K562 (cell line): ENCODE results near the gene SEMA6B. TPM values are rescaled to one million over a fixed set of nuclear protein-coding genes. Genes with fewer than 3 reads are reported as not detected.

Experiments used
- CHD1 ChIP-seq: fragments of 200-600 bp; sonication (generic); IDR thresholded peaks from one replicate; pipeline ENCODE4 v1.6.1; 2012; ENCODE audit warnings: mild to moderate bottlenecking, moderate library complexity, low read length, inconsistent platforms
- EGR1 ChIP-seq: fragments of 450-650 bp; conservative IDR thresholded peaks from 2 replicates; pipeline ENCODE4 v1.6.1; 2017; ENCODE audit warnings: mild to moderate bottlenecking
- FIP1L1 ChIP-seq: fragments of 200-400 bp; formaldehyde crosslinking; IDR thresholded peaks from 2 replicates; pipeline ENCODE4 v1.6.1; 2018; ENCODE audit warnings: mild to moderate bottlenecking, low read depth, low read length; ENCODE audit not compliant: poor library complexity, severe bottlenecking
- HDAC8 ChIP-seq: fragments of 450-650 bp; IDR thresholded peaks from 2 replicates; pipeline ENCODE4 v1.6.1; 2016; ENCODE audit warnings: mild to moderate bottlenecking, missing genetic modification characterization, moderate library complexity, missing compliant biosample characterization
- HDGF ChIP-seq: fragments of 450-650 bp; IDR thresholded peaks from 2 replicates; pipeline ENCODE4 v1.6.1; 2016
- ILK ChIP-seq: fragments of 450-650 bp; IDR thresholded peaks from 2 replicates; pipeline ENCODE4 v1.6.1; 2016; ENCODE audit warnings: missing genetic modification characterization, low read depth, mild to moderate bottlenecking, missing compliant biosample characterization, moderate library complexity, borderline replicate concordance
- MEF2D ChIP-seq: conservative IDR thresholded peaks from 2 replicates; pipeline ENCODE4 v1.6.1; 2016; ENCODE audit warnings: low read depth, missing genetic modification characterization, missing compliant biosample characterization
- MIER1 ChIP-seq: fragments of 450-650 bp; IDR thresholded peaks from 2 replicates; pipeline ENCODE4 v1.6.1; 2016; ENCODE audit warnings: antibody characterized with exemption, mild to moderate bottlenecking, low read depth
- NCOA6 ChIP-seq: fragments of 450-650 bp; IDR thresholded peaks from 2 replicates; pipeline ENCODE4 v1.6.1; 2017; ENCODE audit warnings: mild to moderate bottlenecking
- NR3C1 ChIP-seq: sonication (generic); formaldehyde crosslinking; IDR thresholded peaks from 2 replicates; pipeline ENCODE4 v1.8.1; 2022; ENCODE audit warnings: missing genetic modification reagents
- PCBP1 ChIP-seq: fragments of 200-400 bp; formaldehyde crosslinking; IDR thresholded peaks from 2 replicates; pipeline ENCODE4 v1.6.1; 2018; ENCODE audit warnings: mild to moderate bottlenecking, low read depth, low read length; ENCODE audit not compliant: poor library complexity, severe bottlenecking
- RBM14 ChIP-seq: fragments of 200-400 bp; formaldehyde crosslinking; IDR thresholded peaks from 2 replicates; pipeline ENCODE4 v1.6.1; 2018; ENCODE audit warnings: low read depth, mild to moderate bottlenecking, low read length, moderate library complexity, borderline replicate concordance; ENCODE audit not compliant: insufficient read depth
- SMAD4 ChIP-seq: fragments of 250-450 bp; sonication (Bioruptor Pico); conservative IDR thresholded peaks from 2 replicates; pipeline ENCODE4 v1.8.0; 2021; ENCODE audit warnings: inconsistent platforms, mild to moderate bottlenecking, moderate library complexity
- SNIP1 ChIP-seq: fragments of 450-650 bp; IDR thresholded peaks from 2 replicates; pipeline ENCODE4 v1.7.1; 2017; ENCODE audit warnings: low read depth, mild to moderate bottlenecking
- XRCC4 ChIP-seq: IDR thresholded peaks from one replicate; pipeline ENCODE4 v1.6.1; 2011; ENCODE audit not compliant: insufficient read depth, insufficient read length; ENCODE audit errors: extremely low read depth
- ZEB2 ChIP-seq: fragments of 450-650 bp; IDR thresholded peaks from 2 replicates; pipeline ENCODE4 v1.6.1; 2016
- ZNF23 ChIP-seq: fragments of 250-450 bp; sonication (Bioruptor Pico); IDR thresholded peaks from 2 replicates; pipeline ENCODE4 v1.4.0; 2020; ENCODE audit warnings: mild to moderate bottlenecking
- ZNF584 ChIP-seq: fragments of 200-800 bp; sonication (Bioruptor generic); IDR thresholded peaks from 2 replicates; pipeline ENCODE4 v1.6.1; 2016; ENCODE audit warnings: low read depth, mild to moderate bottlenecking, missing genetic modification characterization, missing compliant biosample characterization
- polyA plus RNA-seq, 8 experiments: library from polyadenylated mRNA; depleted of rRNA in 4 of 8; stranded (reverse) in 5 of 8; unstranded in 3 of 8; fragments of >200 nt; fragmentation: Nextera tagmentation in 2 of 8; fragmentation: Illumina TruSeq in 1 of 8; extraction: Ambion mirVana in 2 of 8; extraction: Trizol in 1 of 8; gene quantifications; 2 replicates each; pipeline versions ENCODE4 v1.2.1 to v1.2.3, GENCODE V29; 2011 to 2014; ENCODE audit warnings: inconsistent platforms in 1 of 8, missing spikeins in 1 of 8
- total RNA-seq, 7 experiments: library from RNA; depleted of rRNA in 6 of 7; stranded (reverse); fragments of >200 nt in 6 of 7; fragmentation: Illumina TruSeq in 2 of 7; extraction: Trizol in 2 of 7; gene quantifications; 2 replicates each; pipeline versions ENCODE4 v1.2.1 to v1.2.3, GENCODE V29; 2011 to 2021; ENCODE audit warnings: low replicate concordance in 1 of 7
- TF ChIP-seq, protein P1 (sequence below): fragments of 450-650 bp; formaldehyde crosslinking; IDR thresholded peaks from 2 replicates; pipeline ENCODE4 v1.4.0; 2020; ENCODE audit warnings: mild to moderate bottlenecking, moderate library complexity
- TF ChIP-seq, protein P2 (sequence below): sonication (generic); formaldehyde crosslinking; IDR thresholded peaks from 2 replicates; pipeline ENCODE4 v1.8.0; 2022; ENCODE audit warnings: mild to moderate bottlenecking, low read depth, missing genetic modification reagents
- TF ChIP-seq, protein P3 (sequence below): fragments of 450-650 bp; IDR thresholded peaks from 2 replicates; pipeline ENCODE4 v1.7.0; 2016; ENCODE audit warnings: borderline replicate concordance
- TF ChIP-seq, protein P4 (sequence below): fragments of 450-650 bp; formaldehyde crosslinking; IDR thresholded peaks from 2 replicates; pipeline ENCODE4 v1.4.0; 2022; ENCODE audit warnings: missing genetic modification characterization

The SEMA6B gene
- total and polyA plus RNA-seq, 9 of the 15 experiments (the other 6 are each of a cell fraction or from before 2014, with no cell fraction given), result 0.65 to 4.6 (median 2.5) TPM; not detected in 2

DNA sequence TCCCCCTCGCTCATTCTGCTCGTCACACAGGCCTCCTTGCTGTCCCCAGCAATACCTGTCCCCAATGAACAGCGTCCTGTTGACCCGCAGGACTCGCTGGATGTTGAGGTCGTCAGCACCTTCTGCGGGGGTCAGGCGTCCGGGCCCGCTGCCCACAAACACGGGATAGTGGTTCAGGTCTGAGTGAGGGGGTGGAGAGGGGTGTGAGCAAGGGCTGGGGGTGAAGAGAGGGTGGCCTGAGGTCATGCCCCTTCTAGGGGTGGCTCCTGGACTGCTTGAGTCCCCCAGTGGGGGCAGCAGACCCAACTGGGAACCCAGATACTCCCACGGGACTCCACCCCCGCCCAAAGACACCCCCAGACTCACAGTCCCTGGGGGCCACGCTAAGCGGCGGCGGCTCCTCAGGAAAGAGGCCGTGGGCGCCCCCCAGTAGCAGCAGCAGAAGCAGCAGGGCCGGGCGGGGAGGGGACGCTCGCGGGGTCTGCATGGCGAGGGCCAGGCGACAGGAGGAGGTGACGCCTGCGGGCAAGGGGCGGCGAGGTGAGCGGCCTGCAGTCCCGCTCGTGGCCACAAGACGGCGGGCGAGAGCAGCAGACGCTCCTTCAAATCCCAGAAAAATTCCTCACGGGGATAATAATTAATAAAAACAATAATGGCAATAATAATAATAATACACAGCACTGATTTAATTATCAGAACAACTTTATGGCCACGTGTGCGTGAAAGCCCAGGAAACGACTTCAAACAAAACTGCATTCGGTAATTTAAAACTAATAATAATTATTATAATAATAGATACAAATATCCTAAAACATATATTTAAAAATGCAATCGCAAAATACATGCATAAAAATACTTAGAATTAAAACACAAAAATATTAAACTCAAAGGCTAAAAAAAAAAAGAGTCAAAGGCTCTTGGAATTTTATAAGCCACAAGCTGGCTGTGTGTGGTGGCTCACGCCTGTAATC lies 1.2 kb downstream of the SEMA6B start (continued):
- TF ChIP-seq, protein P1, sequence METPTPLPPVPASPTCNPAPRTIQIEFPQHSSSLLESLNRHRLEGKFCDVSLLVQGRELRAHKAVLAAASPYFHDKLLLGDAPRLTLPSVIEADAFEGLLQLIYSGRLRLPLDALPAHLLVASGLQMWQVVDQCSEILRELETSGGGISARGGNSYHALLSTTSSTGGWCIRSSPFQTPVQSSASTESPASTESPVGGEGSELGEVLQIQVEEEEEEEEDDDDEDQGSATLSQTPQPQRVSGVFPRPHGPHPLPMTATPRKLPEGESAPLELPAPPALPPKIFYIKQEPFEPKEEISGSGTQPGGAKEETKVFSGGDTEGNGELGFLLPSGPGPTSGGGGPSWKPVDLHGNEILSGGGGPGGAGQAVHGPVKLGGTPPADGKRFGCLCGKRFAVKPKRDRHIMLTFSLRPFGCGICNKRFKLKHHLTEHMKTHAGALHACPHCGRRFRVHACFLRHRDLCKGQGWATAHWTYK (CRISPR knock-in tag), result no peak
- no peak for TF ChIP-seq NR3C1
- TF ChIP-seq ZNF23 (CRISPR knock-in tag), result no peak
- no peak for TF ChIP-seq CHD1
- TF ChIP-seq, protein P2, sequence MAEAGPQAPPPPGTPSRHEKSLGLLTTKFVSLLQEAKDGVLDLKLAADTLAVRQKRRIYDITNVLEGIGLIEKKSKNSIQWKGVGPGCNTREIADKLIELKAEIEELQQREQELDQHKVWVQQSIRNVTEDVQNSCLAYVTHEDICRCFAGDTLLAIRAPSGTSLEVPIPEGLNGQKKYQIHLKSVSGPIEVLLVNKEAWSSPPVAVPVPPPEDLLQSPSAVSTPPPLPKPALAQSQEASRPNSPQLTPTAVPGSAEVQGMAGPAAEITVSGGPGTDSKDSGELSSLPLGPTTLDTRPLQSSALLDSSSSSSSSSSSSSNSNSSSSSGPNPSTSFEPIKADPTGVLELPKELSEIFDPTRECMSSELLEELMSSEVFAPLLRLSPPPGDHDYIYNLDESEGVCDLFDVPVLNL, result no peak
- TF ChIP-seq, protein P3, sequence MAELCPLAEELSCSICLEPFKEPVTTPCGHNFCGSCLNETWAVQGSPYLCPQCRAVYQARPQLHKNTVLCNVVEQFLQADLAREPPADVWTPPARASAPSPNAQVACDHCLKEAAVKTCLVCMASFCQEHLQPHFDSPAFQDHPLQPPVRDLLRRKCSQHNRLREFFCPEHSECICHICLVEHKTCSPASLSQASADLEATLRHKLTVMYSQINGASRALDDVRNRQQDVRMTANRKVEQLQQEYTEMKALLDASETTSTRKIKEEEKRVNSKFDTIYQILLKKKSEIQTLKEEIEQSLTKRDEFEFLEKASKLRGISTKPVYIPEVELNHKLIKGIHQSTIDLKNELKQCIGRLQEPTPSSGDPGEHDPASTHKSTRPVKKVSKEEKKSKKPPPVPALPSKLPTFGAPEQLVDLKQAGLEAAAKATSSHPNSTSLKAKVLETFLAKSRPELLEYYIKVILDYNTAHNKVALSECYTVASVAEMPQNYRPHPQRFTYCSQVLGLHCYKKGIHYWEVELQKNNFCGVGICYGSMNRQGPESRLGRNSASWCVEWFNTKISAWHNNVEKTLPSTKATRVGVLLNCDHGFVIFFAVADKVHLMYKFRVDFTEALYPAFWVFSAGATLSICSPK, result no peak
- no peak for TF ChIP-seq MEF2D (tag)
- no peak for TF ChIP-seq HDGF
- TF ChIP-seq PCBP1, result no peak
- TF ChIP-seq ZEB2, result no peak
- TF ChIP-seq RBM14, result no peak
- TF ChIP-seq EGR1, result peak; percentile 72
- TF ChIP-seq, protein P4, sequence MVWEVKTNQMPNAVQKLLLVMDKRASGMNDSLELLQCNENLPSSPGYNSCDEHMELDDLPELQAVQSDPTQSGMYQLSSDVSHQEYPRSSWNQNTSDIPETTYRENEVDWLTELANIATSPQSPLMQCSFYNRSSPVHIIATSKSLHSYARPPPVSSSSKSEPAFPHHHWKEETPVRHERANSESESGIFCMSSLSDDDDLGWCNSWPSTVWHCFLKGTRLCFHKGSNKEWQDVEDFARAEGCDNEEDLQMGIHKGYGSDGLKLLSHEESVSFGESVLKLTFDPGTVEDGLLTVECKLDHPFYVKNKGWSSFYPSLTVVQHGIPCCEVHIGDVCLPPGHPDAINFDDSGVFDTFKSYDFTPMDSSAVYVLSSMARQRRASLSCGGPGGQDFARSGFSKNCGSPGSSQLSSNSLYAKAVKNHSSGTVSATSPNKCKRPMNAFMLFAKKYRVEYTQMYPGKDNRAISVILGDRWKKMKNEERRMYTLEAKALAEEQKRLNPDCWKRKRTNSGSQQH, result no peak
- TF ChIP-seq HDAC8 (tag), result no peak
- TF ChIP-seq SNIP1, result no peak
- no peak for TF ChIP-seq ILK (tag)
- no peak for TF ChIP-seq FIP1L1
- no peak for TF ChIP-seq ZNF584
- no peak for TF ChIP-seq SMAD4 (CRISPR knock-in tag)
- no peak for TF ChIP-seq MIER1
- no peak for TF ChIP-seq XRCC4
- no peak for TF ChIP-seq NCOA6
